Measurements from ENCODE around the gene RFX4. TPM values are rescaled to one million over a fixed set of nuclear protein-coding genes. Genes with fewer than 3 reads are reported as not detected.

Gene RFX4
- total RNA-seq, 1 experiment from 2014 or later = not detected

DNA sequence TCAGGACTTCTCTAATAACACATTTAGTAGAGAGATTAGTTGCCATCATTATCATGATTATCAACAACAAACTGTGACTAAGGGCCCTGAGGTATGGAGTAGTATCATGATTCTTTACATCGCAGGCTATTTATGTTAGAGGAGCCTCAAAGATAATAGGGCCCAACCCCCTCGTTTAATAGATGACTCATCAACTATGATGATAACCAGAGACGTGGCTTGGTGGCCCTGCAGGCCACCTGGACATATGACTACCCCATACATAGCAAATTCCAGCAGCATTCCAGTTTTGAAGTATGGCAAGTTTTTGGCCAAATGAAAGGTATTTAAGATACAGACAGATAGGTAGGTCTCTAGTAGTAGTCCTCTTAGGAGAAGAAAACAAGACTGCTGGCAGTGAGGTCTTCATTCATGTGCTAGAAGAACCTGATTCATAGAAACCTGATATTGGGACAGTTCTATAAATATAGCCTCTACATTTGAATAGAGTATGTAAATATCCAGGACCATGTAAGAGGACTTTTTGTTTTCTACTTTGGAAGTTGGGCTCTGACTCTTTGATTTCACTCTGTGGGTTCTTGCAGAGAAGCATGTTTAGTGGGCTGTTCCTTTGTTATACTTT, 197.3 kb downstream of the RFX4 start:
- peaks cover 82% of the 10 kb centered on the region for H3K79me2 ChIP-seq (ENCODE audit: insufficient read depth, low read length)
- RAD21 ChIA-PET (ENCODE audit: low non-redundant PET in 1 of 2, low total read pairs in 2 of 2, uncharacterized antibody in 2 of 2, unreplicated experiment in 2 of 2) = no interaction called here
- CTCF ChIA-PET = no interaction called here
- no peak for DNase-seq (ENCODE audit: low read depth, low spot score)
- H2AFZ ChIP-seq (ENCODE audit: low read depth, low read length, poor library complexity, severe bottlenecking) = no peak overlapping the region
- H4K20me1 ChIP-seq (ENCODE audit: insufficient read depth) = no peaks in the 10 kb centered on the region
- no peaks in the 10 kb centered on the region for H3K9me2 ChIP-seq (ENCODE audit: insufficient read depth)
- no peaks in the 10 kb centered on the region for H3K9me3 ChIP-seq (ENCODE audit: control insufficient read depth in 1 of 2, insufficient read depth in 1 of 2, low read depth in 1 of 2, low read length in 2 of 2)
- H3K9ac ChIP-seq (ENCODE audit: low read length) = no peak overlapping the region
- TF ChIP-seq JUND (IDR thresholded peaks at IDR 0.05) (peak; percentile 37; the same call in 1 of the 2 replicates), TCF7L2 (IDR thresholded peaks at IDR 0.05; ENCODE audit: borderline replicate concordance, extremely low read depth, insufficient read depth, insufficient read length) (no peak), FOSL1 (IDR thresholded peaks at IDR 0.05; ENCODE audit: low read depth) (peak; percentile 42), MAX (IDR thresholded peaks at IDR 0.05) (no peak), EGR1 (IDR thresholded peaks at IDR 0.05; ENCODE audit: low read depth) (no peak), EZH2phosphoT487 (IDR thresholded peaks at IDR 0.05; ENCODE audit: borderline replicate concordance) (no peak)
- TF ChIP-seq, protein P1, sequence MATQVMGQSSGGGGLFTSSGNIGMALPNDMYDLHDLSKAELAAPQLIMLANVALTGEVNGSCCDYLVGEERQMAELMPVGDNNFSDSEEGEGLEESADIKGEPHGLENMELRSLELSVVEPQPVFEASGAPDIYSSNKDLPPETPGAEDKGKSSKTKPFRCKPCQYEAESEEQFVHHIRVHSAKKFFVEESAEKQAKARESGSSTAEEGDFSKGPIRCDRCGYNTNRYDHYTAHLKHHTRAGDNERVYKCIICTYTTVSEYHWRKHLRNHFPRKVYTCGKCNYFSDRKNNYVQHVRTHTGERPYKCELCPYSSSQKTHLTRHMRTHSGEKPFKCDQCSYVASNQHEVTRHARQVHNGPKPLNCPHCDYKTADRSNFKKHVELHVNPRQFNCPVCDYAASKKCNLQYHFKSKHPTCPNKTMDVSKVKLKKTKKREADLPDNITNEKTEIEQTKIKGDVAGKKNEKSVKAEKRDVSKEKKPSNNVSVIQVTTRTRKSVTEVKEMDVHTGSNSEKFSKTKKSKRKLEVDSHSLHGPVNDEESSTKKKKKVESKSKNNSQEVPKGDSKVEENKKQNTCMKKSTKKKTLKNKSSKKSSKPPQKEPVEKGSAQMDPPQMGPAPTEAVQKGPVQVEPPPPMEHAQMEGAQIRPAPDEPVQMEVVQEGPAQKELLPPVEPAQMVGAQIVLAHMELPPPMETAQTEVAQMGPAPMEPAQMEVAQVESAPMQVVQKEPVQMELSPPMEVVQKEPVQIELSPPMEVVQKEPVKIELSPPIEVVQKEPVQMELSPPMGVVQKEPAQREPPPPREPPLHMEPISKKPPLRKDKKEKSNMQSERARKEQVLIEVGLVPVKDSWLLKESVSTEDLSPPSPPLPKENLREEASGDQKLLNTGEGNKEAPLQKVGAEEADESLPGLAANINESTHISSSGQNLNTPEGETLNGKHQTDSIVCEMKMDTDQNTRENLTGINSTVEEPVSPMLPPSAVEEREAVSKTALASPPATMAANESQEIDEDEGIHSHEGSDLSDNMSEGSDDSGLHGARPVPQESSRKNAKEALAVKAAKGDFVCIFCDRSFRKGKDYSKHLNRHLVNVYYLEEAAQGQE (IDR thresholded peaks at IDR 0.05; ENCODE audit: low read depth) = no peak
- BruUV-seq (replicated peaks) = no TSS peak
- H3K4me3 ChIP-seq (replicated peaks in 1 of 2; ENCODE audit: low read depth in 1 of 2, low read length in 2 of 2) = no peak overlapping the region
- H3K27ac ChIP-seq (ENCODE audit: low read depth, low read length) = no peak overlapping the region
- POLR2A ChIA-PET = no interaction called here
- peak overlapping the region; percentile 49 for H3K4me2 ChIP-seq (ENCODE audit: low read length)
- no peaks in the 10 kb centered on the region for H3K36me3 ChIP-seq (ENCODE audit: control insufficient read depth in 1 of 2, insufficient read depth in 2 of 2, low read length in 2 of 2)
- no peaks in the 10 kb centered on the region for H3K27me3 ChIP-seq (ENCODE audit: insufficient read depth, low read length)
- intact Hi-C loops (cut with micrococcal nuclease) = no loop called here
- H3K4me1 ChIP-seq (ENCODE audit: control insufficient read depth in 1 of 2, insufficient read depth in 2 of 2, low read length in 2 of 2) = peaks cover 13 to 31% of the 10 kb centered on the region in 2 experiments; a peak in 3 of 4 replicates
- ATAC-seq = peak; percentile 80

All from HCT116 (cell line).